GM23338 (cell line): Measurements from ENCODE around the gene PAM16. TPM values are rescaled to one million over a fixed set of nuclear protein-coding genes. Genes with fewer than 3 reads are reported as not detected.

Source experiments
- ATAC-seq: fragments of 200-7000 bp; cut with Tn5 transposase; 3 replicates; pipeline ENCODE4 v1.9.1; 2020
- DNase-seq: peaks from one replicate; pipeline ENCODE4 v3.0.0-alpha.2; 2015; ENCODE audit warnings: low spot score
- H2AFZ ChIP-seq: fragments of 200-600 bp; sonication (generic); 2 replicates; pipeline ENCODE4 v1.8.0; 2016; ENCODE audit warnings: antibody characterized with exemption, mild to moderate bottlenecking, moderate library complexity
- H3F3A ChIP-seq: fragments of 200-600 bp; sonication (generic); replicated peaks from 2 replicates; pipeline ENCODE4 v1.8.0; 2017; ENCODE audit warnings: antibody characterized with exemption, mixed run types, low read depth
- H3K27ac ChIP-seq: fragments of 200-600 bp; sonication (generic); 2 replicates; pipeline ENCODE4 v1.6.1; 2016; ENCODE audit warnings: low read depth
- H3K27me3 ChIP-seq: fragments of 200-600 bp; sonication (generic); 2 replicates; pipeline ENCODE4 v1.8.0; 2016; ENCODE audit warnings: mild to moderate bottlenecking, mixed run types, moderate library complexity; ENCODE audit not compliant: insufficient read depth
- H3K36me3 ChIP-seq: fragments of 200-600 bp; sonication (generic); 2 replicates; pipeline ENCODE4 v1.8.0; 2016; ENCODE audit warnings: mild to moderate bottlenecking; ENCODE audit not compliant: insufficient read depth
- H3K4me1 ChIP-seq: fragments of 200-600 bp; sonication (generic); 2 replicates; pipeline ENCODE4 v1.8.0; 2016; ENCODE audit warnings: mild to moderate bottlenecking, moderate library complexity; ENCODE audit not compliant: insufficient read depth
- H3K4me2 ChIP-seq: fragments of 200-600 bp; sonication (generic); 2 replicates; pipeline ENCODE4 v1.7.1; 2017; ENCODE audit warnings: mixed run types
- H3K4me3 ChIP-seq: fragments of 200-600 bp; sonication (generic); 2 replicates; pipeline ENCODE4 v1.6.1; 2016; ENCODE audit warnings: mixed run types
- H3K79me2 ChIP-seq: fragments of 200-600 bp; sonication (generic); replicated peaks from 2 replicates; pipeline ENCODE4 v1.8.0; 2017; ENCODE audit warnings: mild to moderate bottlenecking; ENCODE audit not compliant: insufficient read depth
- H3K9me2 ChIP-seq: fragments of 200-600 bp; sonication (generic); 2 replicates; pipeline ENCODE4 v1.8.0; 2017; ENCODE audit not compliant: insufficient read depth
- H4K20me1 ChIP-seq: fragments of 200-600 bp; sonication (generic); replicated peaks from 2 replicates; pipeline ENCODE4 v1.8.0; 2017; ENCODE audit warnings: mild to moderate bottlenecking; ENCODE audit not compliant: insufficient read depth
- H3K27ac Mint-ChIP-seq: 2 replicates; pipeline ENCODE4 v1.8.0; 2020; ENCODE audit warnings: inconsistent platforms, mild to moderate bottlenecking, moderate library complexity, mixed read lengths
- H3K27me3 Mint-ChIP-seq: 3 replicates; pipeline ENCODE4 v1.8.0; 2022; ENCODE audit warnings: low read depth, mild to moderate bottlenecking, moderate library complexity, mixed read lengths, inconsistent platforms; ENCODE audit not compliant: insufficient read depth, poor library complexity
- H3K36me3 Mint-ChIP-seq: 3 replicates; pipeline ENCODE4 v1.8.0; 2021; ENCODE audit warnings: low read depth, mild to moderate bottlenecking, inconsistent platforms, moderate library complexity, mixed read lengths
- H3K4me1 Mint-ChIP-seq: 3 replicates; pipeline ENCODE4 v1.8.0; 2020; ENCODE audit warnings: mild to moderate bottlenecking, inconsistent platforms, mixed read lengths
- H3K4me3 Mint-ChIP-seq: 3 replicates; pipeline ENCODE4 v1.8.0; 2021; ENCODE audit warnings: moderate library complexity, mild to moderate bottlenecking, inconsistent platforms, mixed read lengths
- H3K9me3 Mint-ChIP-seq: 3 replicates; pipeline ENCODE4 v1.8.0; 2020; ENCODE audit warnings: moderate library complexity, mild to moderate bottlenecking, inconsistent platforms, mixed read lengths
- CREB1 ChIP-seq: fragments of 250-450 bp; sonication (Bioruptor Pico); IDR thresholded peaks from 2 replicates; pipeline ENCODE4 v1.5.0; 2020; ENCODE audit warnings: low read depth, mild to moderate bottlenecking, moderate library complexity
- EZH2 ChIP-seq: fragments of 200-600 bp; sonication (generic); IDR thresholded peaks from one replicate; pipeline ENCODE4 v1.8.0; 2017; ENCODE audit warnings: antibody characterized with exemption, mild to moderate bottlenecking, low read depth; ENCODE audit not compliant: unreplicated experiment
- EZH2phosphoT487 ChIP-seq: fragments of 200-600 bp; sonication (generic); IDR thresholded peaks from one replicate; pipeline ENCODE4 v1.8.1; 2018; ENCODE audit warnings: antibody characterized with exemption; ENCODE audit not compliant: unreplicated experiment
- JUNB ChIP-seq: IDR thresholded peaks from one replicate; pipeline ENCODE4 v1.6.1; 2016; ENCODE audit warnings: antibody characterized with exemption; ENCODE audit not compliant: unreplicated experiment
- NANOG ChIP-seq: IDR thresholded peaks from 2 replicates; pipeline ENCODE4 v1.6.1; 2016; ENCODE audit warnings: antibody characterized with exemption, borderline replicate concordance
- POLR2AphosphoS5 ChIP-seq: IDR thresholded peaks from 2 replicates; pipeline ENCODE4 v1.6.1; 2016; ENCODE audit warnings: antibody characterized with exemption, low read depth
- STAT1 ChIP-seq: IDR thresholded peaks from one replicate; pipeline ENCODE4 v1.6.1; 2016; ENCODE audit warnings: antibody characterized with exemption; ENCODE audit not compliant: unreplicated experiment
- ZNF114 ChIP-seq: fragments of 250-450 bp; sonication (Bioruptor Pico); IDR thresholded peaks from 2 replicates; pipeline ENCODE4 v1.5.0; 2020; ENCODE audit warnings: mild to moderate bottlenecking, moderate library complexity
- ZNF331 ChIP-seq: fragments of 250-450 bp; sonication (Bioruptor Pico); IDR thresholded peaks from 2 replicates; pipeline ENCODE4 v1.5.0; 2020; ENCODE audit warnings: low read depth, mild to moderate bottlenecking, moderate library complexity
- polyA plus RNA-seq: library from polyadenylated mRNA; unstranded; fragments of >200 nt; fragmentation: Nextera tagmentation; extraction: Ambion mirVana; gene quantifications from 2 replicates; pipeline ENCODE4 v1.2.1, GENCODE V29; 2016
- total RNA-seq: library from RNA; depleted of rRNA; stranded (reverse); fragments of >200 nt; shearing (Covaris generic); gene quantifications from 2 replicates; pipeline ENCODE4 v1.2.3, GENCODE V29; 2014
- TF ChIP-seq, protein P1 (sequence below): IDR thresholded peaks from 2 replicates; pipeline ENCODE4 v1.6.1; 2016; ENCODE audit warnings: antibody characterized with exemption
- TF ChIP-seq, protein P2 (sequence below): IDR thresholded peaks from one replicate; pipeline ENCODE4 v1.6.1; 2018; ENCODE audit warnings: antibody characterized with exemption; ENCODE audit not compliant: unreplicated experiment
- TF ChIP-seq, protein P3 (sequence below), 2 experiments: fragments of 200-600 bp in 1 of 2; sonication (generic) in 1 of 2; conservative IDR thresholded peaks; 2 replicates each; pipeline versions ENCODE4 v1.5.1 to v1.6.1; 2016 to 2017; ENCODE audit warnings: antibody characterized with exemption in 2 of 2, low read depth in 2 of 2, mild to moderate bottlenecking in 2 of 2, moderate library complexity in 1 of 2
- TF ChIP-seq, protein P4 (sequence below): fragments of 250-450 bp; sonication (Bioruptor Pico); IDR thresholded peaks from 2 replicates; pipeline ENCODE4 v1.5.0; 2020; ENCODE audit warnings: mild to moderate bottlenecking, moderate library complexity

Gene PAM16
- total and polyA plus RNA-seq, 2 experiments from 2014 or later, result 84.1 to 283 TPM

DNA sequence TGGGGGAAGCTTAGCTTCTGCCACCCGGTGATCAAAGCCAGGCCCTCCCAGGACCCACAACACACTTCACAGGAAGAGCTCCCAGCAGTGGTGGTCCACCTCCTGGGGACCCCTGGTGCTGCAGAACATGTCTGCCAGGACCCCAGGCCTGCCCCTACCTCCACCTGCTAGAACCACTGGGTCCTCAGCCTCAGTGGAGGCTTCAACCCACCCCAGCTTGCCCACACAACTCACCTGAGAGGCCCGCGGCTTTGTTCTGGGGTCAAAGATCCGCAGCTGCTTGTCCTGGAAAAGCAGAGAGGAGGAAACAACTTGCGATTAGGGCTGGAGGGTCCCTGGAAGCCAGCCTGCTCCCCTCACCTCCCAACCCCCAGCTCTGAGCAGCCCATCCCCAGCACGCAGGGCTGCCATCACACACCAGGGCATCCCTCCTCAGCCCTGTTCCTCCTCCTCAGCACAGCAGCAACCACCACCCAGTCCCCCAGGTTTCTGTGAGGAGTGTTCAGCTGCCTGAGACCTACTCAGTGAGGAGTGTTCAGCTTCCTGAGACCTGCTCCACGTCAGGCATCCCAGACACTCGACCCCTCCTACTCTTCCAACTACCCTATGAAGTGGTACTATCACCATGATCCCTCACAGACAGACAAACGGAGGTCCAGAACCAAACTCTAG, 44.1 kb upstream of the PAM16 start:
- Histone ChIP-seq H3K4me1 (peaks cover 30% of the 10 kb centered on the region), H3K4me3 (no peak overlapping the region), H3K9me2 (no peaks in the 10 kb centered on the region), H4K20me1 (no peaks in the 10 kb centered on the region), H3K27ac (0 out of 2 replicates have a peak overlapping the region, but pooled peaks have one; percentile 26), H3K4me2 (no peak overlapping the region), H3F3A (peaks cover 27% of the 10 kb centered on the region), H3K27me3 (no peaks in the 10 kb centered on the region), H3K79me2 (no peaks in the 10 kb centered on the region), H3K36me3 (no peaks in the 10 kb centered on the region), H2AFZ (no peak overlapping the region)
- H3K4me1 Mint-ChIP-seq, result peaks cover 31% of the 10 kb centered on the region
- TF ChIP-seq NANOG (no peak), JUNB (no peak), STAT1 (no peak), EZH2 (no peak), ZNF331 (CRISPR knock-in tag) (no peak), EZH2phosphoT487 (no peak), CREB1 (no peak), POLR2AphosphoS5 (no peak), ZNF114 (CRISPR knock-in tag) (no peak)
- TF ChIP-seq, protein P1, sequence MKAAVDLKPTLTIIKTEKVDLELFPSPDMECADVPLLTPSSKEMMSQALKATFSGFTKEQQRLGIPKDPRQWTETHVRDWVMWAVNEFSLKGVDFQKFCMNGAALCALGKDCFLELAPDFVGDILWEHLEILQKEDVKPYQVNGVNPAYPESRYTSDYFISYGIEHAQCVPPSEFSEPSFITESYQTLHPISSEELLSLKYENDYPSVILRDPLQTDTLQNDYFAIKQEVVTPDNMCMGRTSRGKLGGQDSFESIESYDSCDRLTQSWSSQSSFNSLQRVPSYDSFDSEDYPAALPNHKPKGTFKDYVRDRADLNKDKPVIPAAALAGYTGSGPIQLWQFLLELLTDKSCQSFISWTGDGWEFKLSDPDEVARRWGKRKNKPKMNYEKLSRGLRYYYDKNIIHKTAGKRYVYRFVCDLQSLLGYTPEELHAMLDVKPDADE, result no peak
- TF ChIP-seq, protein P2, sequence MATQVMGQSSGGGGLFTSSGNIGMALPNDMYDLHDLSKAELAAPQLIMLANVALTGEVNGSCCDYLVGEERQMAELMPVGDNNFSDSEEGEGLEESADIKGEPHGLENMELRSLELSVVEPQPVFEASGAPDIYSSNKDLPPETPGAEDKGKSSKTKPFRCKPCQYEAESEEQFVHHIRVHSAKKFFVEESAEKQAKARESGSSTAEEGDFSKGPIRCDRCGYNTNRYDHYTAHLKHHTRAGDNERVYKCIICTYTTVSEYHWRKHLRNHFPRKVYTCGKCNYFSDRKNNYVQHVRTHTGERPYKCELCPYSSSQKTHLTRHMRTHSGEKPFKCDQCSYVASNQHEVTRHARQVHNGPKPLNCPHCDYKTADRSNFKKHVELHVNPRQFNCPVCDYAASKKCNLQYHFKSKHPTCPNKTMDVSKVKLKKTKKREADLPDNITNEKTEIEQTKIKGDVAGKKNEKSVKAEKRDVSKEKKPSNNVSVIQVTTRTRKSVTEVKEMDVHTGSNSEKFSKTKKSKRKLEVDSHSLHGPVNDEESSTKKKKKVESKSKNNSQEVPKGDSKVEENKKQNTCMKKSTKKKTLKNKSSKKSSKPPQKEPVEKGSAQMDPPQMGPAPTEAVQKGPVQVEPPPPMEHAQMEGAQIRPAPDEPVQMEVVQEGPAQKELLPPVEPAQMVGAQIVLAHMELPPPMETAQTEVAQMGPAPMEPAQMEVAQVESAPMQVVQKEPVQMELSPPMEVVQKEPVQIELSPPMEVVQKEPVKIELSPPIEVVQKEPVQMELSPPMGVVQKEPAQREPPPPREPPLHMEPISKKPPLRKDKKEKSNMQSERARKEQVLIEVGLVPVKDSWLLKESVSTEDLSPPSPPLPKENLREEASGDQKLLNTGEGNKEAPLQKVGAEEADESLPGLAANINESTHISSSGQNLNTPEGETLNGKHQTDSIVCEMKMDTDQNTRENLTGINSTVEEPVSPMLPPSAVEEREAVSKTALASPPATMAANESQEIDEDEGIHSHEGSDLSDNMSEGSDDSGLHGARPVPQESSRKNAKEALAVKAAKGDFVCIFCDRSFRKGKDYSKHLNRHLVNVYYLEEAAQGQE, result no peak
- TF ChIP-seq, protein P3, sequence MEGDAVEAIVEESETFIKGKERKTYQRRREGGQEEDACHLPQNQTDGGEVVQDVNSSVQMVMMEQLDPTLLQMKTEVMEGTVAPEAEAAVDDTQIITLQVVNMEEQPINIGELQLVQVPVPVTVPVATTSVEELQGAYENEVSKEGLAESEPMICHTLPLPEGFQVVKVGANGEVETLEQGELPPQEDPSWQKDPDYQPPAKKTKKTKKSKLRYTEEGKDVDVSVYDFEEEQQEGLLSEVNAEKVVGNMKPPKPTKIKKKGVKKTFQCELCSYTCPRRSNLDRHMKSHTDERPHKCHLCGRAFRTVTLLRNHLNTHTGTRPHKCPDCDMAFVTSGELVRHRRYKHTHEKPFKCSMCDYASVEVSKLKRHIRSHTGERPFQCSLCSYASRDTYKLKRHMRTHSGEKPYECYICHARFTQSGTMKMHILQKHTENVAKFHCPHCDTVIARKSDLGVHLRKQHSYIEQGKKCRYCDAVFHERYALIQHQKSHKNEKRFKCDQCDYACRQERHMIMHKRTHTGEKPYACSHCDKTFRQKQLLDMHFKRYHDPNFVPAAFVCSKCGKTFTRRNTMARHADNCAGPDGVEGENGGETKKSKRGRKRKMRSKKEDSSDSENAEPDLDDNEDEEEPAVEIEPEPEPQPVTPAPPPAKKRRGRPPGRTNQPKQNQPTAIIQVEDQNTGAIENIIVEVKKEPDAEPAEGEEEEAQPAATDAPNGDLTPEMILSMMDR (conservative IDR thresholded peaks at IDR 0.05; ENCODE audit: low read depth in 2 of 2), result no peak
- TF ChIP-seq, protein P4, sequence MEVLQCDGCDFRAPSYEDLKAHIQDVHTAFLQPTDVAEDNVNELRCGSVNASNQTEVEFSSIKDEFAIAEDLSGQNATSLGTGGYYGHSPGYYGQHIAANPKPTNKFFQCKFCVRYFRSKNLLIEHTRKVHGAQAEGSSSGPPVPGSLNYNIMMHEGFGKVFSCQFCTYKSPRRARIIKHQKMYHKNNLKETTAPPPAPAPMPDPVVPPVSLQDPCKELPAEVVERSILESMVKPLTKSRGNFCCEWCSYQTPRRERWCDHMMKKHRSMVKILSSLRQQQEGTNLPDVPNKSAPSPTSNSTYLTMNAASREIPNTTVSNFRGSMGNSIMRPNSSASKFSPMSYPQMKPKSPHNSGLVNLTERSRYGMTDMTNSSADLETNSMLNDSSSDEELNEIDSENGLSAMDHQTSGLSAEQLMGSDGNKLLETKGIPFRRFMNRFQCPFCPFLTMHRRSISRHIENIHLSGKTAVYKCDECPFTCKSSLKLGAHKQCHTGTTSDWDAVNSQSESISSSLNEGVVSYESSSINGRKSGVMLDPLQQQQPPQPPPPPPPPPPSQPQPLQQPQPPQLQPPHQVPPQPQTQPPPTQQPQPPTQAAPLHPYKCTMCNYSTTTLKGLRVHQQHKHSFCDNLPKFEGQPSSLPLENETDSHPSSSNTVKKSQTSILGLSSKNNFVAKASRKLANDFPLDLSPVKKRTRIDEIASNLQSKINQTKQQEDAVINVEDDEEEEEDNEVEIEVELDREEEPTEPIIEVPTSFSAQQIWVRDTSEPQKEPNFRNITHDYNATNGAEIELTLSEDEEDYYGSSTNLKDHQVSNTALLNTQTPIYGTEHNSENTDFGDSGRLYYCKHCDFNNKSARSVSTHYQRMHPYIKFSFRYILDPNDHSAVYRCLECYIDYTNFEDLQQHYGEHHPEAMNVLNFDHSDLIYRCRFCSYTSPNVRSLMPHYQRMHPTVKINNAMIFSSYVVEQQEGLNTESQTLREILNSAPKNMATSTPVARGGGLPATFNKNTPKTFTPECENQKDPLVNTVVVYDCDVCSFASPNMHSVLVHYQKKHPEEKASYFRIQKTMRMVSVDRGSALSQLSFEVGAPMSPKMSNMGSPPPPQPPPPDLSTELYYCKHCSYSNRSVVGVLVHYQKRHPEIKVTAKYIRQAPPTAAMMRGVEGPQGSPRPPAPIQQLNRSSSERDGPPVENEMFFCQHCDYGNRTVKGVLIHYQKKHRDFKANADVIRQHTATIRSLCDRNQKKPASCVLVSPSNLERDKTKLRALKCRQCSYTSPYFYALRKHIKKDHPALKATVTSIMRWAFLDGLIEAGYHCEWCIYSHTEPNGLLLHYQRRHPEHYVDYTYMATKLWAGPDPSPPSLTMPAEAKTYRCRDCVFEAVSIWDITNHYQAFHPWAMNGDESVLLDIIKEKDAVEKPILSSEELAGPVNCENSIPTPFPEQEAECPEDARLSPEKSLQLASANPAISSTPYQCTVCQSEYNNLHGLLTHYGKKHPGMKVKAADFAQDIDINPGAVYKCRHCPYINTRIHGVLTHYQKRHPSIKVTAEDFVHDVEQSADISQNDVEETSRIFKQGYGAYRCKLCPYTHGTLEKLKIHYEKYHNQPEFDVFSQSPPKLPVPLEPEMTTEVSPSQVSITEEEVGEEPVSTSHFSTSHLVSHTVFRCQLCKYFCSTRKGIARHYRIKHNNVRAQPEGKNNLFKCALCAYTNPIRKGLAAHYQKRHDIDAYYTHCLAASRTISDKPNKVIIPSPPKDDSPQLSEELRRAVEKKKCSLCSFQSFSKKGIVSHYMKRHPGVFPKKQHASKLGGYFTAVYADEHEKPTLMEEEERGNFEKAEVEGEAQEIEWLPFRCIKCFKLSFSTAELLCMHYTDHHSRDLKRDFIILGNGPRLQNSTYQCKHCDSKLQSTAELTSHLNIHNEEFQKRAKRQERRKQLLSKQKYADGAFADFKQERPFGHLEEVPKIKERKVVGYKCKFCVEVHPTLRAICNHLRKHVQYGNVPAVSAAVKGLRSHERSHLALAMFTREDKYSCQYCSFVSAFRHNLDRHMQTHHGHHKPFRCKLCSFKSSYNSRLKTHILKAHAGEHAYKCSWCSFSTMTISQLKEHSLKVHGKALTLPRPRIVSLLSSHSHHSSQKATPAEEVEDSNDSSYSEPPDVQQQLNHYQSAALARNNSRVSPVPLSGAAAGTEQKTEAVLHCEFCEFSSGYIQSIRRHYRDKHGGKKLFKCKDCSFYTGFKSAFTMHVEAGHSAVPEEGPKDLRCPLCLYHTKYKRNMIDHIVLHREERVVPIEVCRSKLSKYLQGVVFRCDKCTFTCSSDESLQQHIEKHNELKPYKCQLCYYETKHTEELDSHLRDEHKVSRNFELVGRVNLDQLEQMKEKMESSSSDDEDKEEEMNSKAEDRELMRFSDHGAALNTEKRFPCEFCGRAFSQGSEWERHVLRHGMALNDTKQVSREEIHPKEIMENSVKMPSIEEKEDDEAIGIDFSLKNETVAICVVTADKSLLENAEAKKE (CRISPR knock-in tag), result no peak
- DNase-seq, result no peak
- ATAC-seq, result no peak
- H3K27ac Mint-ChIP-seq, result no peak overlapping the region
- no peaks in the 10 kb centered on the region for H3K9me3 Mint-ChIP-seq
- H3K4me3 Mint-ChIP-seq, result no peak overlapping the region
- peaks cover 12% of the 10 kb centered on the region for H3K27me3 Mint-ChIP-seq
- no peaks in the 10 kb centered on the region; the same call in 2 of the 3 replicates for H3K36me3 Mint-ChIP-seq
